HCT116 (cell line): ENCODE results near the gene RFX2. TPM values are rescaled to one million over a fixed set of nuclear protein-coding genes. Genes with fewer than 3 reads are reported as not detected.

Source experiments
- ATAC-seq: fragments of 200-7000 bp; cut with Tn5 transposase; 2 replicates; pipeline ENCODE4 v1.9.1; 2020; ENCODE audit warnings: mild to moderate bottlenecking, moderate library complexity
- BruUV-seq: library from RNA; stranded (reverse); fragments of 400-500 nt; replicated peaks from 2 replicates; lab custom pipeline; 2021; lab: Mats Ljungman, UMichigan
- CTCF ChIA-PET: fragments of 300-600 bp; sonication (Branson Sonifier 250); formaldehyde crosslinking; loops from one replicate; lab custom pipeline; 2021; ENCODE audit warnings: antibody characterized with exemption; lab: Charles Lee
- POLR2A ChIA-PET: fragments of 300-600, 350-600 bp; sonication (Branson Sonifier 250); formaldehyde crosslinking; loops from one replicate; lab custom pipeline; 2021; ENCODE audit warnings: antibody characterized with exemption; lab: Charles Lee
- RAD21 ChIA-PET, 2 experiments: fragments of 300-600 bp; sonication (Branson Sonifier 250); formaldehyde crosslinking; loops; one replicate each; lab custom pipeline; 2023; ENCODE audit warnings: low total read pairs in 2 of 2; ENCODE audit not compliant: uncharacterized antibody in 2 of 2, unreplicated experiment in 2 of 2, low non-redundant PET in 1 of 2; lab: Charles Lee
- DNase-seq: peaks from one replicate; pipeline ENCODE4 v3.0.0-alpha.2; 2010; ENCODE audit warnings: low read depth, low spot score
- H2AFZ ChIP-seq: fragments of 200-600 bp; shearing (Covaris generic), sonication (generic); 2 replicates; pipeline ENCODE4 v1.6.1; 2017; ENCODE audit warnings: low read depth, mixed run types, mixed read lengths, antibody characterized with exemption, low read length; ENCODE audit not compliant: poor library complexity, severe bottlenecking
- H3K27ac ChIP-seq: 2 replicates; pipeline ENCODE4 v1.5.1; 2012; ENCODE audit warnings: low read depth, low read length
- H3K27me3 ChIP-seq: fragments of 200-600 bp; sonication (generic); 2 replicates; pipeline ENCODE4 v1.6.1; 2016; ENCODE audit warnings: mixed run types, low read length, mixed read lengths; ENCODE audit not compliant: insufficient read depth
- H3K36me3 ChIP-seq, 2 experiments: fragments of 200-500 bp in 1 of 2; fragments of 200-600 bp in 1 of 2; sonication (Bioruptor generic) in 1 of 2; sonication (generic) in 1 of 2; 2 replicates each; pipeline versions ENCODE4 v1.5.1 to v1.6.1; 2014 to 2016; ENCODE audit warnings: low read length in 2 of 2, inconsistent platforms in 1 of 2, mixed read lengths in 1 of 2, mixed run types in 1 of 2; ENCODE audit not compliant: insufficient read depth in 2 of 2, control insufficient read depth in 1 of 2
- H3K4me1 ChIP-seq, 2 experiments: fragments of 200-600 bp in 1 of 2; sonication (generic) in 1 of 2; 2 replicates each; pipeline versions ENCODE4 v1.5.1 to v1.6.1; 2012 to 2017; ENCODE audit warnings: low read length in 2 of 2, inconsistent platforms in 1 of 2, mild to moderate bottlenecking in 1 of 2, mixed read lengths in 1 of 2, mixed run types in 1 of 2, moderate library complexity in 1 of 2; ENCODE audit not compliant: insufficient read depth in 2 of 2, control insufficient read depth in 1 of 2
- H3K4me2 ChIP-seq: fragments of 200-600 bp; sonication (generic); 2 replicates; pipeline ENCODE4 v1.6.1; 2017; ENCODE audit warnings: mixed run types, low read length, mixed read lengths
- H3K4me3 ChIP-seq, 2 experiments: fragments of 200-600 bp in 1 of 2; sonication (generic) in 1 of 2; replicated peaks in 1 of 2; 2 replicates each; pipeline ENCODE4 v1.5.1; 2011 to 2016; ENCODE audit warnings: low read length in 2 of 2, control low read depth in 1 of 2, low read depth in 1 of 2, mild to moderate bottlenecking in 1 of 2, mixed read lengths in 1 of 2, mixed run types in 1 of 2
- H3K79me2 ChIP-seq: fragments of 200-600 bp; sonication (generic); 2 replicates; pipeline ENCODE4 v1.6.1; 2017; ENCODE audit warnings: mild to moderate bottlenecking, mixed run types, low read length, moderate library complexity, mixed read lengths; ENCODE audit not compliant: insufficient read depth
- H3K9ac ChIP-seq: fragments of 200-600 bp; sonication (generic); 2 replicates; pipeline ENCODE4 v1.6.1; 2016; ENCODE audit warnings: low read length, mixed read lengths
- H3K9me2 ChIP-seq: fragments of 200-600 bp; sonication (generic), shearing (Covaris generic); 2 replicates; pipeline ENCODE4 v1.6.1; 2017; ENCODE audit warnings: mixed run types, mild to moderate bottlenecking, moderate library complexity; ENCODE audit not compliant: insufficient read depth
- H3K9me3 ChIP-seq, 2 experiments: fragments of 200-500 bp in 1 of 2; fragments of 200-600 bp in 1 of 2; sonication (Bioruptor generic) in 1 of 2; sonication (generic) in 1 of 2; 2 replicates each; pipeline ENCODE4 v1.6.1; 2014 to 2017; ENCODE audit warnings: low read length in 2 of 2, mixed read lengths in 2 of 2, inconsistent platforms in 1 of 2, low read depth in 1 of 2, mild to moderate bottlenecking in 1 of 2, mixed run types in 1 of 2, moderate library complexity in 1 of 2; ENCODE audit not compliant: control insufficient read depth in 1 of 2, insufficient read depth in 1 of 2
- H4K20me1 ChIP-seq: fragments of 200-600 bp; sonication (generic), shearing (Covaris generic); 2 replicates; pipeline ENCODE4 v1.6.1; 2017; ENCODE audit warnings: mixed run types, mild to moderate bottlenecking, moderate library complexity; ENCODE audit not compliant: insufficient read depth
- ATF3 ChIP-seq: IDR thresholded peaks from 2 replicates; pipeline ENCODE4 v1.6.1; 2012
- CBX3 ChIP-seq: IDR thresholded peaks from 2 replicates; pipeline ENCODE4 v1.6.1; 2012; ENCODE audit warnings: low read depth
- CEBPB ChIP-seq: IDR thresholded peaks from 2 replicates; pipeline ENCODE4 v1.6.1; 2012; ENCODE audit warnings: low read depth
- CTCF ChIP-seq, 3 experiments: fragments of 200-600 bp in 1 of 3; sonication (generic) in 1 of 3; IDR thresholded peaks in 2 of 3; conservative IDR thresholded peaks in 1 of 3; 2 replicates each; pipeline ENCODE4 v1.5.1; 2012 to 2017; ENCODE audit warnings: low read depth in 2 of 3, low read length in 2 of 3, antibody characterized with exemption in 1 of 3, borderline replicate concordance in 1 of 3, control low read depth in 1 of 3, mild to moderate bottlenecking in 1 of 3, mixed read lengths in 1 of 3, mixed run types in 1 of 3, moderate library complexity in 1 of 3; ENCODE audit not compliant: insufficient read depth in 1 of 3
- EGR1 ChIP-seq: IDR thresholded peaks from 2 replicates; pipeline ENCODE4 v1.6.1; 2012; ENCODE audit warnings: low read depth
- EZH2 ChIP-seq: fragments of 200-600 bp; sonication (generic); IDR thresholded peaks from 2 replicates; pipeline ENCODE4 v1.6.1; 2017; ENCODE audit warnings: antibody characterized with exemption, mixed run types
- MAX ChIP-seq: IDR thresholded peaks from 2 replicates; pipeline ENCODE4 v1.6.1; 2012
- POLR2A ChIP-seq: IDR thresholded peaks from 2 replicates; pipeline ENCODE4 v1.7.0; 2011; ENCODE audit warnings: borderline replicate concordance; ENCODE audit not compliant: insufficient read depth, insufficient read length; ENCODE audit errors: extremely low read depth
- TCF7L2 ChIP-seq: IDR thresholded peaks from 2 replicates; pipeline ENCODE4 v1.7.0; 2011; ENCODE audit warnings: borderline replicate concordance, inconsistent platforms; ENCODE audit not compliant: insufficient read depth, insufficient read length; ENCODE audit errors: extremely low read depth
- ZBTB33 ChIP-seq: IDR thresholded peaks from 2 replicates; pipeline ENCODE4 v1.6.1; 2011; ENCODE audit warnings: mild to moderate bottlenecking, low read length, moderate library complexity; ENCODE audit not compliant: insufficient replicate concordance; ENCODE audit errors: extremely low read depth
- ZFX ChIP-seq: fragments of 450-650 bp; IDR thresholded peaks from 2 replicates; pipeline ENCODE4 v1.6.1; 2017
- ZNF274 ChIP-seq: fragments of 200-500 bp; sonication (Bioruptor generic); IDR thresholded peaks from 2 replicates; pipeline ENCODE4 v1.6.1; 2014; ENCODE audit warnings: mild to moderate bottlenecking, low read depth, low read length, inconsistent platforms
- intact Hi-C: fragments of 100-400 bp; cut with micrococcal nuclease; formaldehyde crosslinking; loops from 2 replicates; pipeline ENCODE4 v1.10.0; 2022
- total RNA-seq: library from RNA; stranded (reverse); gene quantifications from one replicate; pipeline ENCODE4 v1.2.1, GENCODE V29; 2021; ENCODE audit not compliant: unreplicated experiment

RFX2 gene
- total RNA-seq, 1 experiment from 2014 or later, result 13.7 TPM

GRCh38 chr19:6101991-6102390, 8.3 kb downstream of the RFX2 start:
- no peak for TF ChIP-seq EGR1
- no peak for TF ChIP-seq CBX3
- no peak for TF ChIP-seq ZNF274
- TF ChIP-seq ZFX, result no peak
- intact Hi-C loops, result no loop called here
- RAD21 ChIA-PET, result no interaction called here
- Histone ChIP-seq H3K9me2 (no peaks in the 10 kb centered on the region), H3K9ac (no peak overlapping the region), H3K27ac (no peak overlapping the region), H3K27me3 (no peaks in the 10 kb centered on the region), H2AFZ (no peak overlapping the region), H4K20me1 (no peaks in the 10 kb centered on the region), H3K4me3 (no peak overlapping the region), H3K79me2 (peaks cover 8% of the 10 kb centered on the region), H3K9me3 (no peaks in the 10 kb centered on the region), H3K36me3 (no peaks in the 10 kb centered on the region), H3K4me1 (peaks cover 0 to 7% of the 10 kb centered on the region in 2 experiments; a peak in 1 of 4 replicates), H3K4me2 (no peak overlapping the region)
- ATAC-seq, result no peak
- DNase-seq, result no peak
- BruUV-seq, result no TSS peak
- CTCF ChIA-PET, result no interaction called here
- POLR2A ChIA-PET, result no interaction called here

- Histone ChIP-seq H3K4me2 (no peak overlapping the region), H3K4me3 (no peak overlapping the region), H3K4me1 (peaks cover 0 to 7% of the 10 kb centered on the region in 2 experiments; a peak in 1 of 4 replicates), H3K9me3 (no peaks in the 10 kb centered on the region), H2AFZ (no peak overlapping the region), H3K27ac (no peak overlapping the region), H3K36me3 (no peaks in the 10 kb centered on the region), H3K9me2 (no peaks in the 10 kb centered on the region), H4K20me1 (no peaks in the 10 kb centered on the region), H3K27me3 (no peaks in the 10 kb centered on the region), H3K9ac (no peak overlapping the region), H3K79me2 (peaks cover 6% of the 10 kb centered on the region)
- ChIA-PET CTCF (no interaction called here), POLR2A (no interaction called here), RAD21 (no interaction called here)
- no TSS peak for BruUV-seq
- DNase-seq (no peak), ATAC-seq (no peak)
- TF ChIP-seq ZNF274 (no peak), ZFX (no peak), EGR1 (no peak), CTCF (IDR thresholded peaks at IDR 0.05 in 2 of 3, conservative IDR thresholded peaks at IDR 0.05 in 1 of 3; ENCODE audit: borderline replicate concordance in 1 of 3, insufficient read depth in 1 of 3, low read depth in 2 of 3, low read length in 2 of 3) (no peak), CEBPB (no peak), MAX (no peak), TCF7L2 (no peak), POLR2A (no peak), EZH2 (no peak), ZBTB33 (no peak), ATF3 (no peak)
- intact Hi-C loops, result no loop called here
Measured at GRCh38 chr19:6101291-6101825, 8.9 kb downstream of the RFX2 start.
